Chondrocyte (in vitro differentiated cells): Measurements from ENCODE around the gene SPTLC3. TPM values are rescaled to one million over a fixed set of nuclear protein-coding genes. Genes with fewer than 3 reads are reported as not detected.
A peak's percentile ranks its signal among the peaks of the same experiment; 100 is the strongest.

Experiments
- DNase-seq: peaks from one replicate; pipeline ENCODE4 v3.0.0; 2021; ENCODE audit warnings: mixed read lengths, low spot score
- H3K27ac Mint-ChIP-seq: one replicate; pipeline ENCODE4 v1.8.0; 2021; ENCODE audit warnings: mild to moderate bottlenecking, moderate library complexity, mixed read lengths; ENCODE audit not compliant: unreplicated experiment
- H3K27me3 Mint-ChIP-seq: 2 replicates; pipeline ENCODE4 v1.8.0; 2021; ENCODE audit warnings: low read depth, mixed read lengths
- H3K36me3 Mint-ChIP-seq: 2 replicates; pipeline ENCODE4 v1.8.0; 2021; ENCODE audit warnings: low read depth, mixed read lengths
- H3K4me1 Mint-ChIP-seq: 2 replicates; pipeline ENCODE4 v1.8.0; 2021; ENCODE audit warnings: low read depth, mild to moderate bottlenecking, mixed read lengths
- H3K4me3 Mint-ChIP-seq: one replicate; pipeline ENCODE4 v1.8.0; 2021; ENCODE audit warnings: mild to moderate bottlenecking, moderate library complexity, mixed read lengths; ENCODE audit not compliant: unreplicated experiment
- H3K9me3 Mint-ChIP-seq: 2 replicates; pipeline ENCODE4 v1.8.0; 2021; ENCODE audit warnings: low read depth, mixed read lengths
- CTCF ChIP-seq: fragments of 200-600 bp; sonication (generic); IDR thresholded peaks from 2 replicates; pipeline ENCODE4 v1.5.0; 2021; ENCODE audit warnings: antibody characterized with exemption, mild to moderate bottlenecking, moderate library complexity
- total RNA-seq: library from RNA; stranded (reverse); gene quantifications from 3 replicates; pipeline ENCODE4 v1.2.1, GENCODE V29; 2021

The SPTLC3 gene
- total RNA-seq, 1 donor from 2014 or later: 5.0 TPM

GRCh38 chr20:13024596-13024995 is 15.8 kb downstream of the SPTLC3 start:
- peaks cover 54% of the 10 kb centered on the region for H3K4me1 Mint-ChIP-seq
- H3K4me3 Mint-ChIP-seq: no peak overlapping the region
- DNase-seq: no peak
- no peaks in the 10 kb centered on the region for H3K27me3 Mint-ChIP-seq
- H3K27ac Mint-ChIP-seq: no peak overlapping the region
- peaks cover 9% of the 10 kb centered on the region for H3K36me3 Mint-ChIP-seq
- H3K9me3 Mint-ChIP-seq: peaks cover 10% of the 10 kb centered on the region
- no peak for TF ChIP-seq CTCF

GRCh38 chr20:13025181-13025580 is 16.4 kb downstream of the SPTLC3 start:
- Mint-ChIP-seq H3K27me3 (no peaks in the 10 kb centered on the region), H3K4me1 (peaks cover 60% of the 10 kb centered on the region), H3K9me3 (peaks cover 10% of the 10 kb centered on the region), H3K27ac (no peak overlapping the region), H3K4me3 (no peak overlapping the region), H3K36me3 (peaks cover 9% of the 10 kb centered on the region)
- DNase-seq: no peak
- TF ChIP-seq CTCF: no peak

GRCh38 chr20:13028001-13028400 is 19.2 kb downstream of the SPTLC3 start:
- Mint-ChIP-seq H3K4me1 (peaks cover 50% of the 10 kb centered on the region), H3K36me3 (peaks cover 3% of the 10 kb centered on the region), H3K27ac (peak overlapping the region; percentile 70), H3K27me3 (no peaks in the 10 kb centered on the region), H3K4me3 (no peak overlapping the region), H3K9me3 (no peaks in the 10 kb centered on the region)
- no peak for TF ChIP-seq CTCF
- DNase-seq: no peak

GRCh38 chr20:13028673-13029072 is 19.9 kb downstream of the SPTLC3 start:
- Mint-ChIP-seq H3K9me3 (no peaks in the 10 kb centered on the region), H3K4me3 (no peak overlapping the region), H3K4me1 (peaks cover 47% of the 10 kb centered on the region), H3K36me3 (peaks cover 1% of the 10 kb centered on the region), H3K27ac (peak overlapping the region; percentile 42), H3K27me3 (no peaks in the 10 kb centered on the region)
- DNase-seq: no peak
- no peak for TF ChIP-seq CTCF

- H3K4me1 Mint-ChIP-seq: peaks cover 43% of the 10 kb centered on the region
- TF ChIP-seq CTCF: no peak
- DNase-seq: no peak
- peak overlapping the region; percentile 34 for H3K4me3 Mint-ChIP-seq
- peaks cover 1% of the 10 kb centered on the region for H3K36me3 Mint-ChIP-seq
- H3K9me3 Mint-ChIP-seq: no peaks in the 10 kb centered on the region
- H3K27me3 Mint-ChIP-seq: no peaks in the 10 kb centered on the region
- H3K27ac Mint-ChIP-seq: peak overlapping the region; percentile 89
These were observed 21.1 kb downstream of the SPTLC3 start for GRCh38 chr20:13029687-13030375.
